Neural cell (in vitro differentiated cells): ENCODE measurements around the gene NAA15. TPM values are rescaled to one million over a fixed set of nuclear protein-coding genes. Genes with fewer than 3 reads are reported as not detected.
A peak's percentile ranks its signal among the peaks of the same experiment; 100 is the strongest.

Source experiments
- H2AFZ ChIP-seq: fragments of 200-600, 300-800 bp; sonication (generic), shearing (Covaris generic); 2 replicates; pipeline ENCODE4 v1.6.0; 2014; ENCODE audit warnings: low read depth, mild to moderate bottlenecking, antibody characterized with exemption, low read length, moderate library complexity
- H3F3A ChIP-seq: fragments of 200-600 bp; shearing (Covaris generic); 2 replicates; pipeline ENCODE4 v1.6.1; 2016; ENCODE audit warnings: mild to moderate bottlenecking, moderate library complexity, mixed read lengths, antibody characterized with exemption, low read length; ENCODE audit not compliant: insufficient read depth, poor library complexity, severe bottlenecking
- H3K27ac ChIP-seq: fragments of 200-600, 300-800 bp; sonication (generic), shearing (Covaris generic); 2 replicates; pipeline ENCODE4 v1.5.1; 2014; ENCODE audit warnings: mild to moderate bottlenecking, low read length, moderate library complexity
- H3K27me3 ChIP-seq: fragments of 300-800, 200-600 bp; sonication (generic), shearing (Covaris generic); 2 replicates; pipeline ENCODE4 v1.6.0; 2014; ENCODE audit warnings: mild to moderate bottlenecking, low read depth, low read length, moderate library complexity; ENCODE audit not compliant: insufficient read depth
- H3K36me3 ChIP-seq: fragments of 300-800, 200-600 bp; sonication (generic), shearing (Covaris generic); 2 replicates; pipeline ENCODE4 v1.5.1; 2014; ENCODE audit warnings: mild to moderate bottlenecking, antibody characterized with exemption, low read length, moderate library complexity; ENCODE audit not compliant: insufficient read depth
- H3K4me2 ChIP-seq: fragments of 300-800, 200-600 bp; sonication (generic), shearing (Covaris generic); 2 replicates; pipeline ENCODE4 v1.6.0; 2014; ENCODE audit warnings: mild to moderate bottlenecking, low read length
- H3K4me3 ChIP-seq: fragments of 300-800, 200-600 bp; sonication (generic), shearing (Covaris generic); 2 replicates; pipeline ENCODE4 v1.5.1; 2014; ENCODE audit warnings: mild to moderate bottlenecking, low read length, moderate library complexity
- H3K79me2 ChIP-seq: fragments of 200-600 bp; shearing (Covaris generic); replicated peaks from 2 replicates; pipeline ENCODE4 v1.6.0; 2014; ENCODE audit warnings: mild to moderate bottlenecking, low read length, moderate library complexity; ENCODE audit not compliant: insufficient read depth
- H3K9ac ChIP-seq: fragments of 300-800, 200-600 bp; sonication (generic), shearing (Covaris generic); 2 replicates; pipeline ENCODE4 v1.6.1; 2016; ENCODE audit warnings: mild to moderate bottlenecking, low read length, mixed read lengths
- H3K9me2 ChIP-seq: fragments of 200-600 bp; shearing (Covaris generic); 2 replicates; pipeline ENCODE4 v1.6.1; 2016; ENCODE audit warnings: mild to moderate bottlenecking, low read length, mixed read lengths; ENCODE audit not compliant: insufficient read depth
- H3K9me3 ChIP-seq: fragments of 200-600, 300-800 bp; sonication (generic), shearing (Covaris generic); 2 replicates; pipeline ENCODE4 v1.6.1; 2016; ENCODE audit warnings: mild to moderate bottlenecking, mixed run types, low read length, moderate library complexity, mixed read lengths
- H4K20me1 ChIP-seq: fragments of 200-600 bp; shearing (Covaris generic); 2 replicates; pipeline ENCODE4 v1.6.1; 2016; ENCODE audit warnings: mild to moderate bottlenecking, mixed run types; ENCODE audit not compliant: insufficient read depth
- CTCF ChIP-seq: fragments of 450-650 bp; IDR thresholded peaks from 2 replicates; pipeline ENCODE4 v1.5.1; 2014; ENCODE audit warnings: antibody characterized with exemption, mild to moderate bottlenecking, moderate library complexity; ENCODE audit not compliant: poor library complexity, severe bottlenecking
- EP300 ChIP-seq: fragments of 450-650 bp; conservative IDR thresholded peaks from 2 replicates; pipeline ENCODE4 v1.6.1; 2014; ENCODE audit warnings: antibody characterized with exemption, mild to moderate bottlenecking, moderate library complexity; ENCODE audit not compliant: poor library complexity, severe bottlenecking
- EZH2 ChIP-seq: fragments of 200-600, 300-800 bp; shearing (Covaris generic), sonication (generic); IDR thresholded peaks from 2 replicates; pipeline ENCODE4 v1.6.1; 2014; ENCODE audit warnings: antibody characterized with exemption, low read length, borderline replicate concordance, mild to moderate bottlenecking; ENCODE audit not compliant: insufficient read depth, poor library complexity, severe bottlenecking
- MXI1 ChIP-seq: fragments of 450-650 bp; conservative IDR thresholded peaks from 2 replicates; pipeline ENCODE4 v1.6.1; 2014; ENCODE audit warnings: antibody characterized with exemption, mild to moderate bottlenecking; ENCODE audit not compliant: poor library complexity, severe bottlenecking
- POLR2AphosphoS5 ChIP-seq: IDR thresholded peaks from 2 replicates; pipeline ENCODE4 v1.6.1; 2012
- RAD21 ChIP-seq: fragments of 450-650 bp; conservative IDR thresholded peaks from 2 replicates; pipeline ENCODE4 v1.6.1; 2014; ENCODE audit warnings: antibody characterized with exemption, mild to moderate bottlenecking, moderate library complexity
- SMC3 ChIP-seq: fragments of 450-650 bp; conservative IDR thresholded peaks from 2 replicates; pipeline ENCODE4 v1.6.1; 2014; ENCODE audit warnings: antibody characterized with exemption, mild to moderate bottlenecking, moderate library complexity; ENCODE audit not compliant: poor library complexity
- TAF1 ChIP-seq: IDR thresholded peaks from 2 replicates; pipeline ENCODE4 v1.6.1; 2012; ENCODE audit warnings: low read depth
- polyA minus RNA-seq: library from RNA; depleted of rRNA, polyadenylated mRNA; stranded (reverse); fragments of >200 nt; gene quantifications from 2 replicates; pipeline ENCODE4 v1.2.3, GENCODE V29; 2014
- polyA plus RNA-seq: library from polyadenylated mRNA; depleted of rRNA; stranded (reverse); fragments of >200 nt; gene quantifications from 2 replicates; pipeline ENCODE4 v1.2.3, GENCODE V29; 2014
- TF ChIP-seq, protein P1 (sequence below): IDR thresholded peaks from 2 replicates; pipeline ENCODE4 v1.6.1; 2012; ENCODE audit warnings: borderline replicate concordance

Gene NAA15
- 12.5 and 12.7 TPM in 2 replicates for polyA plus RNA-seq
- 74.3 and 78.6 TPM in 2 replicates for polyA minus RNA-seq

DNA sequence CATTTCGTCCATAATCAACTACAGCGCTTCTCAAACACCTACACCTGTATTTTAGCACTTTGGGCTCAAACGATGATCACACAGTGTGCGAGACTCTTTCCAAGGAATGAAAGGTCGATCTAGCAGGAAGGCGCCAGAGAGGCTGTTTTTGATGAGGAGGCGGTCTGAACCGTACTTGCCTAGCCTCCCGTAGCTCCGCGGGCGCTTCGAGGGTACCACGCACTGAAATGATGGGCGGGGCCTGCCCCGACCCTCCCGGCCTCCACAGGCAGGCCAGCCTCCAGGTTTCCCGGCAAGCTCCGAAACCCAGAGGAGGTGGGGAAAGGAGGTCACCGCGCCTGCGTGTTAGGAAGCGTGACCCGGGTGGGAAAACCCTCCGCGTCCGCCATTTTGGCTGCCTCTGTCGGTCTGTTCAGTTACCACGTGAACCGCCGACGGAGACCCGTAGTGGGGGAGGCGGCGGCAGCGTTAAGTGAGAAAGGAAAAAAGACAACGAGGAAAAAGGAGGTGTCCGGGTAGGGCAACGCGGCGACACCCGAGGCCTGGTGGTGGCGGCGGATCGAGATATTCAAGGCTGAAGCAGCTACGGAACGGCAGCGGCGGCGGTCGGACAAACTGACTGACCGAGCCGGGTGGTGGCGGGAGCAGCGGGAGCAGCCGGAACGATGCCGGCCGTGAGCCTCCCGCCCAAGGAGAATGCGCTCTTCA, at the start of gene NAA15:
NAA15 (plus strand) TSS at position 393 of the 708 bp plus-strand sequence; CDS start at position 666, 273 bp downstream.
- Histone ChIP-seq H3K9me2 (no peaks in the 10 kb centered on the region), H3K4me3 (peak within 1 kb of the TSS; percentile 98), H3K36me3 (no peaks in the 10 kb centered on the region), H2AFZ (peak within 1 kb of the TSS; percentile 98), H4K20me1 (no peaks in the 10 kb centered on the region), H3K27me3 (no peaks in the 10 kb centered on the region), H3K79me2 (peaks cover 51% of the 10 kb centered on the region), H3K27ac (peak within 1 kb of the TSS; percentile 93), H3K9me3 (peaks cover 5% of the 10 kb centered on the region), H3K4me2 (peak within 1 kb of the TSS; percentile 96), H3K9ac (peak within 1 kb of the TSS; percentile 98), H3F3A (no peaks in the 10 kb centered on the region)
- peak; percentile 83 for TF ChIP-seq TAF1
- TF ChIP-seq, protein P1, sequence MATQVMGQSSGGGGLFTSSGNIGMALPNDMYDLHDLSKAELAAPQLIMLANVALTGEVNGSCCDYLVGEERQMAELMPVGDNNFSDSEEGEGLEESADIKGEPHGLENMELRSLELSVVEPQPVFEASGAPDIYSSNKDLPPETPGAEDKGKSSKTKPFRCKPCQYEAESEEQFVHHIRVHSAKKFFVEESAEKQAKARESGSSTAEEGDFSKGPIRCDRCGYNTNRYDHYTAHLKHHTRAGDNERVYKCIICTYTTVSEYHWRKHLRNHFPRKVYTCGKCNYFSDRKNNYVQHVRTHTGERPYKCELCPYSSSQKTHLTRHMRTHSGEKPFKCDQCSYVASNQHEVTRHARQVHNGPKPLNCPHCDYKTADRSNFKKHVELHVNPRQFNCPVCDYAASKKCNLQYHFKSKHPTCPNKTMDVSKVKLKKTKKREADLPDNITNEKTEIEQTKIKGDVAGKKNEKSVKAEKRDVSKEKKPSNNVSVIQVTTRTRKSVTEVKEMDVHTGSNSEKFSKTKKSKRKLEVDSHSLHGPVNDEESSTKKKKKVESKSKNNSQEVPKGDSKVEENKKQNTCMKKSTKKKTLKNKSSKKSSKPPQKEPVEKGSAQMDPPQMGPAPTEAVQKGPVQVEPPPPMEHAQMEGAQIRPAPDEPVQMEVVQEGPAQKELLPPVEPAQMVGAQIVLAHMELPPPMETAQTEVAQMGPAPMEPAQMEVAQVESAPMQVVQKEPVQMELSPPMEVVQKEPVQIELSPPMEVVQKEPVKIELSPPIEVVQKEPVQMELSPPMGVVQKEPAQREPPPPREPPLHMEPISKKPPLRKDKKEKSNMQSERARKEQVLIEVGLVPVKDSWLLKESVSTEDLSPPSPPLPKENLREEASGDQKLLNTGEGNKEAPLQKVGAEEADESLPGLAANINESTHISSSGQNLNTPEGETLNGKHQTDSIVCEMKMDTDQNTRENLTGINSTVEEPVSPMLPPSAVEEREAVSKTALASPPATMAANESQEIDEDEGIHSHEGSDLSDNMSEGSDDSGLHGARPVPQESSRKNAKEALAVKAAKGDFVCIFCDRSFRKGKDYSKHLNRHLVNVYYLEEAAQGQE, result peak; percentile 42
- peak; percentile 81 for TF ChIP-seq POLR2AphosphoS5
- TF ChIP-seq CTCF, result no peak
- TF ChIP-seq RAD21, result peak; percentile 36
- peak; percentile 63 for TF ChIP-seq EP300
- TF ChIP-seq EZH2, result no peak
- TF ChIP-seq SMC3, result peak; percentile 36
- peak; percentile 97 for TF ChIP-seq MXI1

DNA sequence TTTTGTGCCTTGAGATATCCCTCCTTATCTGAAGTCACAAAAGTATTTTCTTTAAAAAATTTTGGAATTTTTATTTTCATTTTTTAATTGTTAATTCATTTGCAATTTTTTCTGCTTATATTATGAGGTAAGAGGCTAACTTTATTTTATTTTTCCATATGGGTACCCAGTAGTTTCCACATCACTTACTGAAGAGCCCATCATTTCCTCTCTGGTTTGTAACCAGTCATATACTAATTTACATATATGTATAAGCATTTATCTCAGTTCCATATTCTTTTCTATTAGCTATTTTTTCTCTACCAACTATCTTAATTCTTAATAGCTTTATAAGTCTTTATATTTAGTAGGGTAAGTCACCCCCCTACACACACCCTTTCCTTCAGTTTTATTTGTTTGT, 48.3 kb upstream of the NAA15 start:
- H3K9me3 ChIP-seq, result no peaks in the 10 kb centered on the region
- H4K20me1 ChIP-seq, result no peaks in the 10 kb centered on the region
- no peak overlapping the region for H3K9ac ChIP-seq
- no peak overlapping the region for H3K4me3 ChIP-seq
- no peaks in the 10 kb centered on the region for H3K79me2 ChIP-seq
- H3K4me2 ChIP-seq, result no peak overlapping the region
- H3K27ac ChIP-seq, result no peak overlapping the region
- no peak overlapping the region for H2AFZ ChIP-seq
- H3K27me3 ChIP-seq, result no peaks in the 10 kb centered on the region
- no peaks in the 10 kb centered on the region for H3K36me3 ChIP-seq
- H3F3A ChIP-seq, result no peaks in the 10 kb centered on the region
- no peaks in the 10 kb centered on the region for H3K9me2 ChIP-seq
- TF ChIP-seq, protein P1, result no peak
- no peak for TF ChIP-seq EZH2
- TF ChIP-seq POLR2AphosphoS5, result no peak
- TF ChIP-seq RAD21, result no peak
- TF ChIP-seq SMC3, result no peak
- no peak for TF ChIP-seq MXI1
- no peak for TF ChIP-seq CTCF
- no peak for TF ChIP-seq EP300
- TF ChIP-seq TAF1, result no peak
